ENCODE results near the gene GGTLC2. TPM values are rescaled to one million over a fixed set of nuclear protein-coding genes. Genes with fewer than 3 reads are reported as not detected.

Gene GGTLC2
- total RNA-seq, 2 donors from 2014 or later: not detected

DNA sequence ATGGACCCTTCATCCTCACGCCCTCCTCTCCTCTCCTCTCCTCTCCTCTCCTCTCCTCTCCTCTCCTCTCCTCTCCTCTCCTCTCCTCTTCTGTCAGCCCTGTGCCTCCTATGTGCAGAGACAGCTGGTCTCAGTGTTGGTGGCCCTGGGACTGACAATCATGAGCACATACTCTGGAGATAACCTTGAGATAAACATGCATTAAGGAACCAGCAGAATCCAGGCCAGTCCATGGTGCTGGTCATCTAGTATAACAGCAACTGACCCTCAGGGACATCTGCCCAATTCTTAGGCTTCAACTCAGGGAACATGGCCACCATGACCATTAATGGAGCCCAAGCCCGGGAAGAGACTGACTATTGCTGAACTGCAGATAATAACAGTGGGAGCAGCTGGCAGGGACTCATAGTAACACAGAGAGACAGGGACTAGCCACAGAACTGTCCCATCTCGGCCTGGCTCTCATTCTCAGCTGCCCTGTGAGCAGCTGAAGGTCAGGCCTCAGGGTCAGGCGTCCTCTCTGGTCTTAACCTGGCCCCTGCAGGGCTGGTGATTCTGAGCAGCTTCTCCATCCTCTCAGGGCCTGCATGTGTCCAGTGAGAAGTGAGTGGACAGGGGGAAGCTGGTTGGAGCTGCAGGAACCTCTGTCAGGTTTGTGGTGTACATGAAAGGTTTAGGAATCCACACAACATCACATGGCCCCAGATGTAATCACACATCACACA lies 45.4 kb downstream of the GGTLC2 start:
- Histone ChIP-seq H3K4me3 (no peak overlapping the region), H3K36me3 (replicated peaks in 1 of 2; ENCODE audit: insufficient read depth in 1 of 2, low read depth in 2 of 2) (no peaks in the 10 kb centered on the region), H3K9me3 (no peaks in the 10 kb centered on the region), H3K4me1 (peaks cover 37% of the 10 kb centered on the region), H3K27me3 (no peaks in the 10 kb centered on the region), H3K27ac (no peak overlapping the region)
- DNase-seq (no peak), ATAC-seq (no peak)
- TF ChIP-seq, protein P1, sequence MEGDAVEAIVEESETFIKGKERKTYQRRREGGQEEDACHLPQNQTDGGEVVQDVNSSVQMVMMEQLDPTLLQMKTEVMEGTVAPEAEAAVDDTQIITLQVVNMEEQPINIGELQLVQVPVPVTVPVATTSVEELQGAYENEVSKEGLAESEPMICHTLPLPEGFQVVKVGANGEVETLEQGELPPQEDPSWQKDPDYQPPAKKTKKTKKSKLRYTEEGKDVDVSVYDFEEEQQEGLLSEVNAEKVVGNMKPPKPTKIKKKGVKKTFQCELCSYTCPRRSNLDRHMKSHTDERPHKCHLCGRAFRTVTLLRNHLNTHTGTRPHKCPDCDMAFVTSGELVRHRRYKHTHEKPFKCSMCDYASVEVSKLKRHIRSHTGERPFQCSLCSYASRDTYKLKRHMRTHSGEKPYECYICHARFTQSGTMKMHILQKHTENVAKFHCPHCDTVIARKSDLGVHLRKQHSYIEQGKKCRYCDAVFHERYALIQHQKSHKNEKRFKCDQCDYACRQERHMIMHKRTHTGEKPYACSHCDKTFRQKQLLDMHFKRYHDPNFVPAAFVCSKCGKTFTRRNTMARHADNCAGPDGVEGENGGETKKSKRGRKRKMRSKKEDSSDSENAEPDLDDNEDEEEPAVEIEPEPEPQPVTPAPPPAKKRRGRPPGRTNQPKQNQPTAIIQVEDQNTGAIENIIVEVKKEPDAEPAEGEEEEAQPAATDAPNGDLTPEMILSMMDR (IDR thresholded peaks at IDR 0.05): no peak
- TF ChIP-seq POLR2A (IDR thresholded peaks at IDR 0.05): no peak
- intact Hi-C loops (cut with DNase I): no loop called here
- WGBS, 2 donors: 48 to 83% methylated on average over 3 to 4 of the region's 4 CpGs

DNA sequence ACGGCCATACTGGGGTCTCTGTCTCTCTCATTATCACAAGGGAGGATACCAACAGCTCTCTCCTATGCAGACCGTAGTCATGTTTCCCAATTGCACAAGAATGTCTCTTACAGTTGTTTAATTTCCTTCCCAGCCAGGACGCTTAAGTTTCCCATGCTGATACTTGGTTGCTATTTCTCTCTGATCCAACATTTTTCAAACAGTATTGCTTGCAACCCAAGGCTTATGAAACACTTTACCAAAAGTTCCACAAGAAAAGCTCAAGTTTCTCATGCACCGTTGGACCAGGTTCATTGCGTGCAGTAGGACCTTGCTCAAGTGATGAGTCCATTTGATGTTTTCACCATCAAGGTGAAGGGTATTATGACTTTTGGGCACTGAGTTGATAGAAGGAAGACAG lies 46.6 kb downstream of the GGTLC2 start:
- intact Hi-C loops (cut with DNase I): no loop called here

DNA sequence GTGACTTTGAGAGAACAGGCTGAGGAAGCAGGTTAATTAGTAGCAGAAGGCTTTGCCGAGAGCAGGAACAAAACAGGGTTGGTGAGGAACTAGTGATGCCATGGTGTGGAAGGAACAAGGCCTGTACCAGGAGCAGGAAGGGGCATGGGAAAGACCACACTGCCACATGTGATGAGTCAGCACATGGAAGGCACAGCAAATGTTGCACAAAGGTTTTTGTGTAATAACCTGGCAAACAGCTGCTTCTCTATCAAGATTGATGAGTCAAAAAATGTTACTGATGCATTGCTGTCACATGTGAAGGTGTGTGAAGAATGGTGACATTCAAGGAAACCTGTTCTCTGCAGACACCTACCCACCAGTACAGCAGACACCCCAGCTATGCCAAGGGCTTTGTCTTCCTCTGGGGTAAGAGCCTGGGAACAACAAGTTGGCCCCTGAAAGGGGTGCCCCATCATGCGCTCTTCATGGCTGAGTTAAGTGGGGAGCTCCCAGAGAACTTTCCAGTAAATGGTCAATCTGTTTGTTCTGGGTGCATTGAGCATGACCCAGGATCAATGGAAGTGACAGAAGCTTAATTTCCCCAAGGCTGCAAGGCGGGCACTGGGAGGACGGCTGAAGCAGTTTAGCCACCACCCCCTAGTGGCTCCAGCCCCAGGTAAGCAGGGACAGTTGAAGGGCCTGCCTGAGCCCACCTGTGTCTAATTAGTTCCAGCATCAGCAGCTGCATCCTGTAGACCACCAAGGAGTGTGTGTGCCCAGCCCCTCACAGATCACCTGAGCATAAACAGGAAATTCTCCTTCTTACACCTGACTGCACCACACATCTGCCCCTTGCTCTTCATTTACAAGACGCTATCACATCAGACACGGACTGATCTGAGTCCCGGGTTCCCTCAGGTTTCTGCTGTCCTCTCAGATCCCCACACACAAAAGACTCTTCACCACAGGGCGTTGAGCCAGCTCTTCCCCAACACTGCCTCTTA lies 47.6 kb downstream of the GGTLC2 start:
- intact Hi-C loops (cut with DNase I): no loop called here
- ATAC-seq: no peak
- no peaks in the 10 kb centered on the region for H3K36me3 ChIP-seq (replicated peaks in 1 of 2; ENCODE audit: insufficient read depth in 1 of 2, low read depth in 2 of 2)
- no peaks in the 10 kb centered on the region for H3K9me3 ChIP-seq
- H3K27me3 ChIP-seq: no peaks in the 10 kb centered on the region
- H3K4me1 ChIP-seq: peaks cover 45% of the 10 kb centered on the region
- 52 to 62% methylated on average over 7 to 8 of the region's 8 CpGs for WGBS, 2 donors
- peak overlapping the region; percentile 67 to 87 (median 76) for H3K27ac ChIP-seq
- TF ChIP-seq, protein P1 (IDR thresholded peaks at IDR 0.05): no peak
- no peak for TF ChIP-seq POLR2A (IDR thresholded peaks at IDR 0.05)
- DNase-seq: peak in 1 of 4 donors; percentile 42
- H3K4me3 ChIP-seq: no peak overlapping the region

More for the DNA sequence above, 46.6 kb downstream of the GGTLC2 start:
- H3K27ac ChIP-seq: peak overlapping the region in 3 of 4 donors; percentile 73 to 87 (median 79)
- TF ChIP-seq POLR2A (IDR thresholded peaks at IDR 0.05): no peak
- TF ChIP-seq, protein P1 (IDR thresholded peaks at IDR 0.05): no peak
- ATAC-seq (no peak), DNase-seq (no peak)
- peaks cover 45% of the 10 kb centered on the region for H3K4me1 ChIP-seq
- H3K27me3 ChIP-seq: no peaks in the 10 kb centered on the region
- H3K36me3 ChIP-seq (replicated peaks in 1 of 2; ENCODE audit: insufficient read depth in 1 of 2, low read depth in 2 of 2): no peaks in the 10 kb centered on the region
- no peak overlapping the region for H3K4me3 ChIP-seq
- no peaks in the 10 kb centered on the region for H3K9me3 ChIP-seq
- 71 to 74% methylated on average over 5 of the region's 5 CpGs for WGBS, 2 donors

DNA sequence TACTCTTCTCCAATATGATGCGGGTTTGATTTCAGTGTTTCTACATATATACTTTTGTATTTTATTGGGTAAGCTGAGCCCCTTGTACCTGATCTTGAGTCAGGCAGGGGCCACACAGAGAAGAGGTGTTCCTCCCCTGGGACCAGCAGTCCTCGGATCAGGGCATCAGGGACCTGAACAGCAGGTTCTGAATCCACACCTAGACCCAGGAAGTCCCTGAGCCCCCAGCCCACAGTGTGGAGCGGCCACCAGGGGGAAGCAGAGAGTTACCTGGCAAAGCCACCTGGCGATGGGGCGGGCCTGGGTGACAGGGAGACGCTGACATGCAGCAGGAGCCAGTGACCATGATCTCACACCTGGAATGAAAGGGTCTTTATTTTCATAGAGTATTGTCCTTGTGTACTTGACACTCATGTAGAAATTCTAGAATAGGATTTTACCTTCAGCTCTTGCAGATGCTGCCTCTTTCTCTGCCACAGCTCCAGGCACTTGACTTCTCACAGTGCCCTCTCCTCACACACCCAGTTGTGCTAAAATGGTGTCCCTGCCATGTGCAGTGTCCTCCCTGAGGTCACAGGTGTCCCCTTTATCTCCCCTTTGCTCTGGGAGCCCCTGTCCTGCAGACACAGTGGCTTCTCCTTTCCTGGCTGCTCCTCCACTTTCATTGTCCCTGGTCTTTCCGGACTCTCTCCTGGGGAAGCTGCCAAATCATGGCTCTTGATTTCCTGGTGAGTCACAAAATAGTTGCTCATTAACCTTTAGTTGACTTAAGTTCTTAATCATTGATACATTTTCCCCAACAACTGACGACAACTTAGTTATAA lies 48.5 kb downstream of the GGTLC2 start:
- DNase-seq (peak; percentile 76 to 88 (median 86)), ATAC-seq (peak; percentile 89)
- TF ChIP-seq, protein P1 (IDR thresholded peaks at IDR 0.05): peak; percentile 17 to 89 (median 74)
- TF ChIP-seq POLR2A (IDR thresholded peaks at IDR 0.05): no peak
- no peaks in the 10 kb centered on the region for H3K27me3 ChIP-seq
- peak overlapping the region; percentile 67 to 87 (median 76) for H3K27ac ChIP-seq
- no peak overlapping the region for H3K4me3 ChIP-seq
- H3K4me1 ChIP-seq: peaks cover 45% of the 10 kb centered on the region
- H3K9me3 ChIP-seq: no peaks in the 10 kb centered on the region
- intact Hi-C loops (cut with DNase I): no loop called here
- H3K36me3 ChIP-seq (replicated peaks in 1 of 2; ENCODE audit: insufficient read depth in 1 of 2, low read depth in 2 of 2): no peaks in the 10 kb centered on the region
- WGBS, 2 donors: 15 to 26% methylated on average over 8 of the region's 8 CpGs

Data from body of pancreas (tissue), 4 donors.